ENCODE measurements around the gene SMC1B. TPM values are rescaled to one million over a fixed set of nuclear protein-coding genes. Genes with fewer than 3 reads are reported as not detected.

The SMC1B gene
- polyA plus RNA-seq, 3 donors: not detected

GRCh38 chr22:45444168-45444567 lies 30.8 kb upstream of the SMC1B start:
- Mint-ChIP-seq H3K36me3 (no peaks in the 10 kb centered on the region), H3K27ac (no peak overlapping the region), H3K9me3 (peaks cover 0 to 2% (median 0%) of the 10 kb centered on the region in 7 donors), H3K4me3 (no peak overlapping the region), H3K27me3 (ENCODE audit: low read depth in 3 of 3) (peaks cover 14 to 34% (median 28%) of the 10 kb centered on the region in 3 donors), H3K4me1 (peaks cover 10% of the 10 kb centered on the region)
- no peaks in the 10 kb centered on the region for H3K79me2 ChIP-seq (ENCODE audit: insufficient read depth, low read length)
- H2AFZ ChIP-seq (ENCODE audit: insufficient read depth, low read depth, low read length, poor library complexity, severe bottlenecking): no peak overlapping the region
- intact Hi-C loops (cut with micrococcal nuclease): no loop called here
- H4K20me1 ChIP-seq (ENCODE audit: insufficient read depth, low read length): no peaks in the 10 kb centered on the region
- no peak for DNase-seq
- no peaks in the 10 kb centered on the region for H3K27me3 ChIP-seq (ENCODE audit: control insufficient read depth in 2 of 2, insufficient read depth in 2 of 2, low read length in 2 of 2)
- no peak overlapping the region for H3K9ac ChIP-seq (ENCODE audit: insufficient read depth, low read length, poor library complexity, severe bottlenecking)
- H3K9me3 ChIP-seq (replicated peaks in 1 of 2; ENCODE audit: control insufficient read depth in 1 of 2, insufficient read depth in 1 of 2, low read length in 2 of 2): no peaks in the 10 kb centered on the region
- no peak overlapping the region for H3K27ac ChIP-seq (ENCODE audit: low read depth in 1 of 2, low read length in 2 of 2)
- no peak for TF ChIP-seq CTCF (IDR thresholded peaks at IDR 0.05)
- no peaks in the 10 kb centered on the region for H3K36me3 ChIP-seq (replicated peaks in 1 of 2; ENCODE audit: control insufficient read depth in 1 of 2, insufficient read depth in 2 of 2, low read length in 2 of 2)
- H3K4me1 ChIP-seq (ENCODE audit: control insufficient read depth in 1 of 2, insufficient read depth in 2 of 2, low read length in 2 of 2): no peaks in the 10 kb centered on the region
- WGBS (ENCODE audit: insufficient coverage): 93% methylated on average over 3 of the region's 3 CpGs
- H3K4me2 ChIP-seq (replicated peaks; ENCODE audit: extremely low read depth, low read length, poor library complexity, severe bottlenecking): no peak overlapping the region
- no peak overlapping the region for H3K4me3 ChIP-seq (replicated peaks in 1 of 3; ENCODE audit: low read depth in 2 of 3, low read length in 3 of 3)

DNA sequence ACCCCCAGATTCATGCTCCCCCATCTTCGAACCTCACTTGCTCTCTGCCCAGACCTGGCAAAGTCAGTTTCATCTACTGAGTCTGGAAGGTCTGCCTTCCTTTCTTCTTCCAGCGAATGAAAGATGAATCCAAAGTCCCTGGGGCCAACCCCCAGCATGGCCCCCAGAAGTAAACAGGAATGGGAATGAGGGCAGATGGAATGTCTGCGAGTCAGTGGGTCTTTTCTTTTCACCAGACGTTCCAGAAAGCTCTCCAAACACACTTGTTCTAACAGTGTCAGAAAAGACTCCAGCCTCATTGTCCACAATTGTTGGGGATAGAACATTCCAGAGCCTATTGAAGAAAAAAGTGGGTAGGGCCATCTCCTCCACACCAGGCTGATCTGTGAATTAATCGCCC lies 28.7 kb upstream of the SMC1B start:
- Mint-ChIP-seq H3K4me1 (peaks cover 19% of the 10 kb centered on the region), H3K4me3 (no peak overlapping the region)

More for the DNA sequence above, 28.7 kb upstream of the SMC1B start:
- intact Hi-C loops (cut with micrococcal nuclease): no loop called here
- DNase-seq: no peak
- H3K36me3 ChIP-seq (replicated peaks in 1 of 2; ENCODE audit: control insufficient read depth in 1 of 2, insufficient read depth in 2 of 2, low read length in 2 of 2): no peaks in the 10 kb centered on the region
- H3K9ac ChIP-seq (ENCODE audit: insufficient read depth, low read length, poor library complexity, severe bottlenecking): no peak overlapping the region
- Mint-ChIP-seq H3K27me3 (ENCODE audit: low read depth in 3 of 3) (peaks cover 15 to 34% (median 28%) of the 10 kb centered on the region in 3 donors), H3K36me3 (no peaks in the 10 kb centered on the region), H3K27ac (no peak overlapping the region), H3K9me3 (peaks cover 0 to 2% (median 0%) of the 10 kb centered on the region in 7 donors)
- 100% methylated on average over 1 of the region's 5 CpGs for WGBS (ENCODE audit: insufficient coverage)
- H3K27ac ChIP-seq (ENCODE audit: low read depth in 1 of 2, low read length in 2 of 2): no peak overlapping the region
- H3K79me2 ChIP-seq (ENCODE audit: insufficient read depth, low read length): no peaks in the 10 kb centered on the region
- H3K4me2 ChIP-seq (replicated peaks; ENCODE audit: extremely low read depth, low read length, poor library complexity, severe bottlenecking): no peak overlapping the region
- no peak overlapping the region for H3K4me3 ChIP-seq (replicated peaks in 1 of 3; ENCODE audit: low read depth in 2 of 3, low read length in 3 of 3)
- H2AFZ ChIP-seq (ENCODE audit: insufficient read depth, low read depth, low read length, poor library complexity, severe bottlenecking): no peak overlapping the region
- H3K4me1 ChIP-seq (ENCODE audit: control insufficient read depth in 1 of 2, insufficient read depth in 2 of 2, low read length in 2 of 2): no peaks in the 10 kb centered on the region
- H3K27me3 ChIP-seq (ENCODE audit: control insufficient read depth in 2 of 2, insufficient read depth in 2 of 2, low read length in 2 of 2): no peaks in the 10 kb centered on the region
- no peaks in the 10 kb centered on the region for H4K20me1 ChIP-seq (ENCODE audit: insufficient read depth, low read length)
- H3K9me3 ChIP-seq (replicated peaks in 1 of 2; ENCODE audit: control insufficient read depth in 1 of 2, insufficient read depth in 1 of 2, low read length in 2 of 2): no peaks in the 10 kb centered on the region
- TF ChIP-seq CTCF (IDR thresholded peaks at IDR 0.05): no peak

Data from CD14-positive monocyte (primary cell).